HAP-1 (cell line): Measurements from ENCODE around the gene ABCC3.
A peak's percentile ranks its signal among the peaks of the same experiment; 100 is the strongest.

ENCODE experiments used
- DNase-seq, 2 experiments: peaks; one replicate each; pipeline ENCODE4 v3.0.0-alpha.2; 2016 to 2020; ENCODE audit warnings: low spot score in 2 of 2
- H3K27me3 ChIP-seq: fragments of 250-450 bp; sonication (Bioruptor Pico); 2 replicates; pipeline ENCODE4 v1.5.1; 2020; ENCODE audit warnings: low read depth, mild to moderate bottlenecking, moderate library complexity
- H3K36me3 ChIP-seq: fragments of 250-450 bp; sonication (Bioruptor Pico); replicated peaks from 2 replicates; pipeline ENCODE4 v1.5.1; 2020; ENCODE audit warnings: mild to moderate bottlenecking
- H3K4me1 ChIP-seq: fragments of 250-450 bp; sonication (Bioruptor Pico); 2 replicates; pipeline ENCODE4 v1.5.1; 2020; ENCODE audit warnings: mild to moderate bottlenecking
- H3K4me3 ChIP-seq: fragments of 250-450 bp; sonication (Bioruptor Pico); 2 replicates; pipeline ENCODE4 v1.5.1; 2020; ENCODE audit warnings: mild to moderate bottlenecking, moderate library complexity
- H3K9me3 ChIP-seq: fragments of 250-450 bp; sonication (Bioruptor Pico); 2 replicates; pipeline ENCODE4 v1.5.1; 2020; ENCODE audit warnings: mild to moderate bottlenecking, moderate library complexity
- in situ Hi-C: fragments of 300-500 bp; cut with MboI; formaldehyde crosslinking; loops from 3 replicates; pipeline ENCODE4 v1.14.3; 2020; ENCODE audit warnings: low sequenced_read_pairs, inconsistent platforms, mixed read lengths

ABCC3 gene

GRCh38 chr17:50614471-50615051 lies 20.1 kb upstream of the ABCC3 start:
- in situ Hi-C loops: no loop called here
- Histone ChIP-seq H3K27me3 (no peaks in the 10 kb centered on the region), H3K9me3 (no peaks in the 10 kb centered on the region), H3K36me3 (no peaks in the 10 kb centered on the region), H3K4me1 (no peaks in the 10 kb centered on the region), H3K4me3 (no peak overlapping the region)
- DNase-seq: no peak

DNA sequence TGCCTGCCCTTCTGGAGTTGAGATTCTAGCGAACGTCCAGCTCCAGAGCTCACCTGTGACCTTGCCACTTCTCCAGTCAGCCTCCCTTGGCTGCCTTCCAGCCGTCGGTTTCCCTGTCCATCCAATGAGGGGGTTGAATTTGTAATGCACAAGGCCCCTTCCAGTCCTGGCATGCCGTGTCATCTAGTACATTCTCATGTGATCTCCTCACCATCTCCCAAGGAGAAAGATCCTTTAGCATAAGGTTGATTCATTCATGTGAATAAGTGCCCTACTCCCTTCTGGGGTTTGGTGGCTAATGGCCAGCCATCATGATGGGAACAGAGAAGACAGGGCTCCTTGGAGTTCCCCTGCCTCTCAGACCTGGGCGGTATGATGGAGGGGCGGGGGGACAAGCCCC lies 18.9 kb upstream of the ABCC3 start:
- no peak for DNase-seq
- no peaks in the 10 kb centered on the region for H3K27me3 ChIP-seq
- no peaks in the 10 kb centered on the region for H3K4me1 ChIP-seq
- in situ Hi-C loops: no loop called here
- H3K9me3 ChIP-seq: no peaks in the 10 kb centered on the region
- H3K36me3 ChIP-seq: no peaks in the 10 kb centered on the region
- no peak overlapping the region for H3K4me3 ChIP-seq

GRCh38 chr17:50618300-50618699 lies 16.4 kb upstream of the ABCC3 start:
- no peaks in the 10 kb centered on the region for H3K4me1 ChIP-seq
- in situ Hi-C loops: no loop called here
- no peak for DNase-seq
- H3K4me3 ChIP-seq: no peak overlapping the region
- no peaks in the 10 kb centered on the region for H3K27me3 ChIP-seq
- no peaks in the 10 kb centered on the region for H3K9me3 ChIP-seq
- H3K36me3 ChIP-seq: no peaks in the 10 kb centered on the region

DNA sequence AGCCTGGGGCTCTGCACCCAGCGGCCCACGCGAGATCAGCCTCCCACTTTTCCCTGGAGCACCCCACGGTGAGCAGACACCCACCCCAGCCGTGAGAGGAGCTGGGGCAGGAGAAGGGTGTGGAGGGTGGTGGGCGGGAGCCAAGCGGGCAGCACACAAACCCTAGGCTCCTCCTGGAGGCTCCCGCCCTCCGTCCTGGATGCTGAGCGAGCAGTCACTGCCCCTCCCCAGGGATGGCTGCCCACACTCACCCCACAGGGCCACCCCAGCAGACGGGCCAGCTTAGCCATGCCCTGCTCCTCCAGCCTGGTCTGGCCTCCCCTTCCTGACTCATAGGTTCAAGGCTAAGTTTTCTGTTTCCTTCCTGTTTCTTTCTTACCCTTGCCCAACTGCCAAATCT lies 15.7 kb upstream of the ABCC3 start:
- in situ Hi-C loops: no loop called here
- Histone ChIP-seq H3K27me3 (no peaks in the 10 kb centered on the region), H3K4me3 (no peak overlapping the region), H3K4me1 (no peaks in the 10 kb centered on the region), H3K36me3 (no peaks in the 10 kb centered on the region), H3K9me3 (no peaks in the 10 kb centered on the region)
- DNase-seq: no peak

- Histone ChIP-seq H3K4me3 (no peak overlapping the region), H3K36me3 (no peaks in the 10 kb centered on the region), H3K4me1 (no peaks in the 10 kb centered on the region), H3K27me3 (no peaks in the 10 kb centered on the region), H3K9me3 (no peaks in the 10 kb centered on the region)
- DNase-seq: no peak
- in situ Hi-C loops: no loop called here
These were observed 15.2 kb upstream of the ABCC3 start for GRCh38 chr17:50619489-50619888.

- no peak for DNase-seq
- Histone ChIP-seq H3K4me1 (no peaks in the 10 kb centered on the region), H3K9me3 (no peaks in the 10 kb centered on the region), H3K36me3 (no peaks in the 10 kb centered on the region), H3K27me3 (no peaks in the 10 kb centered on the region), H3K4me3 (no peak overlapping the region)
- in situ Hi-C loops: loop anchor here (10.0 kb wide), 1 partner anchor 135 kb away; no protein-coding TSS in a partner anchor
These were observed 14.4 kb upstream of the ABCC3 start for GRCh38 chr17:50620237-50620636.

DNA sequence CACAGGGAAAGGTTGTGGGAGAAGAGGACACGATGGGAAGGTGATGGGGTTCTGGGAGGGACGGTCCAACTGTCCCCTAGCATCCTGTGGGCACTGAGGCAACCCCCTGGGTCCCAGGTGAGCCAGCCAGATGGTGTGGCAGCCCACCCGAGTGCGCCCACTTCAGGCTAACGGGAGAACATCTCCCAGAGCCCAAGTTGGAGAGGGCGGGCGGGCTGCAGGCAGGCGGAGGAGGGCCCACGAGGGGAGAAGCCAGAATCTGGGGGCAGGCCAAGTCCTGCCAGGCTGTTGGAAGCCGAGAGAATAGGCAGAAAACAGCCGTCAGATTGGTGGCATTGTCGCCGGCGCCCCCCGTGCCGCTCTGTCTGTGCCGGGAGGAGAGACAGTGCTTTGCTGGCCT lies 13.8 kb upstream of the ABCC3 start:
- H3K36me3 ChIP-seq: no peaks in the 10 kb centered on the region
- no peaks in the 10 kb centered on the region for H3K27me3 ChIP-seq
- H3K9me3 ChIP-seq: no peaks in the 10 kb centered on the region
- in situ Hi-C loops: loop anchor here (10.0 kb wide), 1 partner anchor 136 kb away; no protein-coding TSS in a partner anchor
- DNase-seq: peak in 1 of 2 experiments; percentile 48
- no peak overlapping the region for H3K4me3 ChIP-seq
- H3K4me1 ChIP-seq: no peaks in the 10 kb centered on the region

GRCh38 chr17:50621574-50622031 lies 13.1 kb upstream of the ABCC3 start:
- no peaks in the 10 kb centered on the region for H3K27me3 ChIP-seq
- H3K9me3 ChIP-seq: no peaks in the 10 kb centered on the region
- H3K36me3 ChIP-seq: no peaks in the 10 kb centered on the region
- DNase-seq: no peak
- in situ Hi-C loops: loop anchor here (10.0 kb wide), 1 partner anchor 137 kb away; no protein-coding TSS in a partner anchor
- H3K4me1 ChIP-seq: no peaks in the 10 kb centered on the region
- no peak overlapping the region for H3K4me3 ChIP-seq

DNA sequence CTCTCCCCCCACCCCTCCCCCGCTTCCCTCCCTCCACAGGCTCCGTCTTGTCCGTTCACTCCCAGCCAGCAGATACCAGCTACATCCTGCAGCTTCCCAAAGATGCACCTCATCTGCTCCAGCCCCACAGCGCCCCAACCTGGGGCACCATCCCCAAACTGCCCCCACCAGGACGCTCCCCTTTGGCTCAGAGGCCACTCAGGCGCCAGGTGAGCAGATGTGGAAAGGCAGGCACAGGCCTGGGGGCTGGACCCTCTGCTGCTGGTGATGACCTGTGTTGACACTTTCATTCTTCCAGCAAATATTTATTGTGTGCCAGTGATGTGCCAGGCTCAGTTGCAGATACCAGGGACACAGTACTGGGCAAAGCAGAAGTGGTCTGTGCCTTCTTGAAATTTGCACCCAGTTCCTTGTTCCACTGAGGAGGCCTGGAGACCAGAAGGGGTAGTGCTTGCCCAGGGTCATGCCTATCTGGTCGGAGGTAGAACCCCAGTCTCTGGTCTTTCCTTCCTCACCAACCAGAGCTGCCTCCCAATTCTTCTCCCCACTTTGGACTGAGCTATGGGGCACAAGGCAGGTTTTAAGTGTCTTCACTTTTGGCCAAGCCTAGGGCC lies 10.3 kb upstream of the ABCC3 start:
- no peaks in the 10 kb centered on the region for H3K9me3 ChIP-seq
- no peaks in the 10 kb centered on the region for H3K36me3 ChIP-seq
- no peaks in the 10 kb centered on the region for H3K4me1 ChIP-seq
- in situ Hi-C loops: loop anchor here (10.0 kb wide), 1 partner anchor 140 kb away; no protein-coding TSS in a partner anchor
- H3K4me3 ChIP-seq: no peak overlapping the region
- no peaks in the 10 kb centered on the region for H3K27me3 ChIP-seq
- no peak for DNase-seq

DNA sequence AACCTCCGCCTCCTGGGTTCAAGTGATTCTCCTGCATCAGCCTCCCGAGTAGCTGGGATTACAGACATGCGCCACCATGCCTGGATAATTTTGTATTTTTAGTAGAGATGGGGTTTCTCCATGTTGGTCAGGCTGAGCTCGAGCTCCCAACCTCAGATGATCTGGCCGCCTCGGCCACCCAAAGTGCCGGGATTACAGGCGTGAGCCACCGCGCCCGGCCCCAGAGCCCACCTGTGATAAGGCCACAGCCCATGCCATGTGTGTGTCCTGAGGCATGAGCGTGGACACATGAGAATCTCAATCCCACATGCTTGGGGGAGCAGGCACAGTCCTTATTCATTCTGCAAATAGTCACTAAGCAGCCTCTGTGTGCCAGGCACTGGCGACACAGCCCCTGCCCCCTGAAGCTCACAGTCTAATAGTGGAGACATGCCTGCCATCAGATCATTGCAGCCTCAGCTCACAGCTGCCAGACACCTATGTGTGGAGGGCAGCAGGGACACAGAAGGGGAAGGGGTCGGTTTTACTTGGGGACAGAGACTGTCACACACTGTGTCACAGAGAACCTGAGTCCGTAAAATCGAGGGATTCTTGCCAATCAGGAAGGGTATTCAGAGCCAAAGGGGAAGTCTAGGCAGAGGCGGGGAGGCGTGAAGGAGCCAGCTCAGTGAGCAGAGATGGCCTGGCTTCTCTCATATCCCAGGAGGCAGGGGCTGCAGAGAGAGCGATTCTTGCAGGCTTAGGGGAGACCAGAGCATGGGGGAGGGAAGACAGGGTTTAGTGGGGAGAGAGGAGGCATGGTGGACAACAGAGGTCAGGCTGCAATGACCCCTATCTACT lies 9.4 kb upstream of the ABCC3 start:
- in situ Hi-C loops: loop anchor here (5.0 to 10.0 kb wide), 2 partner anchors 78 to 140 kb away; partner anchors contain the start of gene SPATA20
- Histone ChIP-seq H3K9me3 (no peaks in the 10 kb centered on the region), H3K4me1 (no peaks in the 10 kb centered on the region)

DNA sequence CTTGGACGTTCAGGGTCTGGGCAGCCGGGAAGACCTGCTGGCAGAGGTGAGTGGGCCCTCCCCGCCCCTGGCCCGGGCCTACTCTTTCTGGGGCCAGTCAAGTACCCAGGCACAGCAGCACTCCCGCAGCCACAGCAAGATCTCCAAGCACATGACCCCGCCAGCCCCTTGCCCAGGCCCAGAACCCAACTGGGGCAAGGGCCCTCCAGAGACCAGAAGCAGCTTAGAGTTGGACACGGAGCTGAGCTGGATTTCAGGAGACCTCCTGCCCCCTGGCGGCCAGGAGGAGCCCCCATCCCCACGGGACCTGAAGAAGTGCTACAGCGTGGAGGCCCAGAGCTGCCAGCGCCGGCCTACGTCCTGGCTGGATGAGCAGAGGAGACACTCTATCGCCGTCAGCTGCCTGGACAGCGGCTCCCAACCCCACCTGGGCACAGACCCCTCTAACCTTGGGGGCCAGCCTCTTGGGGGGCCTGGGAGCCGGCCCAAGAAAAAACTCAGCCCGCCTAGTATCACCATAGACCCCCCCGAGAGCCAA lies 8.6 kb upstream of the ABCC3 start:
- no peaks in the 10 kb centered on the region for H3K4me1 ChIP-seq
- H3K27me3 ChIP-seq: peaks cover 4% of the 10 kb centered on the region
- DNase-seq: peak; percentile 76 to 89
- H3K36me3 ChIP-seq: no peaks in the 10 kb centered on the region
- no peak overlapping the region for H3K4me3 ChIP-seq
- in situ Hi-C loops: loop anchor here (5.0 to 10.0 kb wide), 2 partner anchors 79 to 141 kb away; partner anchors contain the start of gene SPATA20
- H3K9me3 ChIP-seq: no peaks in the 10 kb centered on the region

More for the DNA sequence above, 9.4 kb upstream of the ABCC3 start:
- no peak for DNase-seq
- Histone ChIP-seq H3K4me3 (no peak overlapping the region), H3K27me3 (no peaks in the 10 kb centered on the region), H3K36me3 (no peaks in the 10 kb centered on the region)

DNA sequence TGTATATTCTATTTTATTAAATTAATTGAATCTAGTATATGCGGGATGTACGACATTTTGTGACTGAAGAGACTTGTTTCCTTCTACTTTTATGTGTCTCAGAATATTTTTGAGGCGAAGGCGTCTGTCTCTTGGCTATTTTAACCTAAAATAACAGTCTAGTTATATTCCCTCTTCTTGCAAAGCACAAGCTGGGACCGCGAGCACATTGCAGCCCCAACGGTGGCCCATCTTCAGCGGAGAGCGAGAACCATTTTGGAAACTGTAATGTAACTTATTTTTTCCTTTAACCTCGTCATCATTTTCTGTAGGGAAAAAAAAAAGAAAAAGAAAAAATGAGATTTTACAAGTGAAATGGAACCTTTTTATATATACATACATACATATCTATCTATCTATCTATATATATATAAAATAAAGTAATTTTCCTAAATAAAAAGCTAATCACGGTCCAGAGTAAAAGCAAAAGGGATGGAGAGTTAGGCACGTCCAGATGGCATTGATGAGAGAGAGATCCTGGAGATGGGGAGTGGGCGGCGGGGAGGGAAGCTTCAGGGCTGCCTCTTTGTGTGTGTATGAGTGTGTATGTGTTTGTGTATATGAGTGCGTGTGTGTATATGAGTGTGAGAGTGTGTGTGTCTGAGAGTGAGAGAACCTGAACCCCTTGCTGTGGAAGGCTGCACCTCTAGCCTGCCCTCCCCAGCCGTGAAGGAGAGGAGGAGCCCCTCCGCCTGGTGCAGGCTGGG lies 7.5 kb upstream of the ABCC3 start:
- H3K27me3 ChIP-seq: peaks cover 13% of the 10 kb centered on the region
- H3K36me3 ChIP-seq: no peaks in the 10 kb centered on the region
- DNase-seq: no peak
- H3K4me3 ChIP-seq: no peak overlapping the region
- no peaks in the 10 kb centered on the region for H3K9me3 ChIP-seq
- H3K4me1 ChIP-seq: no peaks in the 10 kb centered on the region
- in situ Hi-C loops: loop anchor here (5.0 to 10.0 kb wide), 2 partner anchors 80 to 142 kb away; partner anchors contain the start of gene SPATA20
